NCI-H69 (cell line): ENCODE results near the gene RIPOR3.

Experiments
- DNase-seq: peaks from one replicate; lab custom pipeline; 2025; lab: John Stamatoyannopoulos, UW

RIPOR3 gene, protein sequence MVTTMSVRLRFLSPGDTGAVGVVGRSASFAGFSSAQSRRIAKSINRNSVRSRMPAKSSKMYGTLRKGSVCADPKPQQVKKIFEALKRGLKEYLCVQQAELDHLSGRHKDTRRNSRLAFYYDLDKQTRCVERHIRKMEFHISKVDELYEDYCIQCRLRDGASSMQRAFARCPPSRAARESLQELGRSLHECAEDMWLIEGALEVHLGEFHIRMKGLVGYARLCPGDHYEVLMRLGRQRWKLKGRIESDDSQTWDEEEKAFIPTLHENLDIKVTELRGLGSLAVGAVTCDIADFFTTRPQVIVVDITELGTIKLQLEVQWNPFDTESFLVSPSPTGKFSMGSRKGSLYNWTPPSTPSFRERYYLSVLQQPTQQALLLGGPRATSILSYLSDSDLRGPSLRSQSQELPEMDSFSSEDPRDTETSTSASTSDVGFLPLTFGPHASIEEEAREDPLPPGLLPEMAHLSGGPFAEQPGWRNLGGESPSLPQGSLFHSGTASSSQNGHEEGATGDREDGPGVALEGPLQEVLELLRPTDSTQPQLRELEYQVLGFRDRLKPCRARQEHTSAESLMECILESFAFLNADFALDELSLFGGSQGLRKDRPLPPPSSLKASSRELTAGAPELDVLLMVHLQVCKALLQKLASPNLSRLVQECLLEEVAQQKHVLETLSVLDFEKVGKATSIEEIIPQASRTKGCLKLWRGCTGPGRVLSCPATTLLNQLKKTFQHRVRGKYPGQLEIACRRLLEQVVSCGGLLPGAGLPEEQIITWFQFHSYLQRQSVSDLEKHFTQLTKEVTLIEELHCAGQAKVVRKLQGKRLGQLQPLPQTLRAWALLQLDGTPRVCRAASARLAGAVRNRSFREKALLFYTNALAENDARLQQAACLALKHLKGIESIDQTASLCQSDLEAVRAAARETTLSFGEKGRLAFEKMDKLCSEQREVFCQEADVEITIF

DNA sequence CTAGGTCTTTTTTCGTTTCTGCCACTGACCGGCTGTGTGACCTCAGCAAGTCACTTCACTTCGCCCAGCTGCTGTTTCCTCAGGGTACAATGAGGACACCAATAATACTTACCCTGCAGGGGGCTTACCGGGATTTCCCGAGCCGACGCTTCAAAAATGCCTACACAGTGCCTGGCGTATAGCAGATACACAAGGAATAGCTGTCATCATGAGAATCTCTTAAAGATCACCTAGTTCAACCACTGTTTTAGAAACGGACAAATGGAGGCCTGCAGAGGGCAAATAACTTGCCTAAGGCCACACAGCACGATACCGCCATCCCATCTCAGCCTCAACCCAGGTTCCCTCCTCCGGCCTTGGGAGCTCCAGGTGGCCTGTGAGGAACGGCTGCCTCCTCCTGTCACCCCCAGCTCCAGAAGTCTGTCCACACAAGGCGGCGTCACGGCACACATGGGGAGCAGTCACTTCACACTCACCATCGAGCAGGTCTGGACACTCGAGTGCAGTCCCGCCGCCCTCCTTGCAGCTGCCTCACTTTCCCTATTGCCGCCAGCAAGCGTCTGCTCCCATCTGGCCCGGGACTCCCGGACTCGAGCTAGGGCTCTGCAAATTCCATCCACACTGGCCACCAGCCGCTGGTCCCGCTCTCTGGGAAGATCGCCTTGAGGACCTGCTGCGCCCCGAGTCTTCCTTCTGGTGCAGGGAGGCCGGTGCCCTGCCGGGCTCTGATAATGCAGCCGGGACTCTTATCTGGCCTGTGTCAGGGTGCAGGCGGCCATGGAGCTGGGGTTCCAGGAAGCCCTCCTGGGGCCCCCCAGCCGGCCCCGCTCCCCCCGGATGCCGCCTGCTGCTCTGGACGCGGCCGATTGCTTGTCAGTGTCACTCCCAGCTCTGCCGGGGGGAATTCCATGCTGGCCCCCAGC, at the start of gene RIPOR3:
Gene RIPOR3 (minus strand): TSS at position 893 of the 923 bp plus-strand sequence. CDS start 414 bp downstream, at position 479.
- DNase-seq: peak; percentile 41

DNA sequence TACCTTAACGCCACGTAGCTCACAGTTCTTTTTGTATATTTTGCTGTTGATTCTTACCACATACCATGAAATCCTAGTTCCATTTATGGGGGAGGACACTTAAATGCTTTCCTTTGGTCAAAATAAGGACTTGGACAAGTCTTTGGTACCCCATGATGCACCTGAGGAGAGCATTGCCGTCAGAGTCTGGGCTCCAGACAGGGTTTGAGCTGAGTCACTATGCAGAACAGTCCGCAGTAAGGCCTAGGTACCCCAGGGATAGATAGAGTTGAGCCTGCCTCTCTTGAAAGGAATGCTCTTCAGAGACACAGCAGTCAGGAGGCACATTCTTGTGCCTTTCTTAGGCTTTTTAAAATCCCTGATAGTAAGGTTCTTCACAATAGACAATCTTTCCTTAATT, 46.0 kb upstream of the RIPOR3 start:
- DNase-seq: no peak

DNA sequence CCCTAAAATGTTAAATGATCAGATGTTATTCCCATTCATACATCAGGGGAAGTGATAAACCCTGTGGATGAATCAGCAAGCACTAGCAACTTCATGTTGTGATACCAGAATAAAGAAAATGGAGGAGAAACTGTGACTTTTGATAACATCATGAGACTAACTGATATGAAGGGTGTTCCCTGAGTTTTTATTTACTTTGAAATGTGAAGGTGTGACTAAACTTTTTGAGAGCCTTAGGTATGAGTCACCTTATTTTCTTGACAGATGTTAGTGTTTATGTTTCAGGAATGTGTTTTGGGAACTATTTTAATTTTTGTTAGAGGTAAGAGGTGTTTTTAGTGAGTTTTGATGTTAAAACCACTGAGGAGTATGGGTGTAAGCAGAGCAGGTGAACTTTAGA, 44.5 kb upstream of the RIPOR3 start:
- no peak for DNase-seq

DNA sequence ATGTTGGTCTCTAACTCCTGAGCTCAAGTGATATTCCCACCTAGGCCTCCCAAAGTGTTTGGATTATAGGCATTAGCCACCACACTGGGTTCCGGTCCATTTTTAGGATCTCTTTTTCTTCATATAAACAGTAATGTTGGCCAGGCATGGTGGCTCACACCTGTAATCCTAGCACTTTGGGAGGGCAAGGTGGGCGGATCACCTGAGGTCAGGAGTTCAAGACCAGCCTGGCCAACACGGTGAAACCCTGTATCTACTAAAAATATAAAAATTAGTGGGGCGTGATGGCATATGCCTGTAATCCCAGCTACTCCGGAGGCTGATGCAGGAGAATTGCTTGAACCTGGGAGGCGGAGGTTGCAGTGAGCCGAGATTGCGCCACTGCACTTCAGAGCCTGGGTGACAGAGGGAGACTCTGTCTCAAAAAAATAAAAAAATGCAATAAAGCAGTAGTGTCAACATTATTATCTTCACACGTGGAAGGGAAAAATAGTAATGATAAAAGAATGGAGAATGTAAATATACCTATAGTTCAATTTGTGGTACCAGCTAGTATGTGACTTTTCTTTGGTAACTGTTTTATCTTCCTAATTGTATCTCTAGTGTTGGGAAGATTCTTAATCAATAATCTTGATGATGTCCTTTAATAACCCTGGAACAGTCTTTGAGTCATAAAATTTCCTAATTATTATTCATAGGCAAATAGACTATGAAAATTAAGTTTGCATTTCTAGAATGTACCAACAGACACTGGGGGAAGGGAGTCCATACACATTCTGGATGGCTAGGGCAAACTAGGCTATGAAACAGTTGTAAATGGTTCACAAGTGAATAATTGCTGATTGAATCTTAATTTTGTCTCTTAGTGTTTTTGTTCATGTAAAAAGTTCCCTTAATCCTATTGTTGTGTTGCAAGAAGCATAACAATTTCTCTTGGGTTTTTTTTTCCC, 43.7 kb upstream of the RIPOR3 start:
- no peak for DNase-seq

DNA sequence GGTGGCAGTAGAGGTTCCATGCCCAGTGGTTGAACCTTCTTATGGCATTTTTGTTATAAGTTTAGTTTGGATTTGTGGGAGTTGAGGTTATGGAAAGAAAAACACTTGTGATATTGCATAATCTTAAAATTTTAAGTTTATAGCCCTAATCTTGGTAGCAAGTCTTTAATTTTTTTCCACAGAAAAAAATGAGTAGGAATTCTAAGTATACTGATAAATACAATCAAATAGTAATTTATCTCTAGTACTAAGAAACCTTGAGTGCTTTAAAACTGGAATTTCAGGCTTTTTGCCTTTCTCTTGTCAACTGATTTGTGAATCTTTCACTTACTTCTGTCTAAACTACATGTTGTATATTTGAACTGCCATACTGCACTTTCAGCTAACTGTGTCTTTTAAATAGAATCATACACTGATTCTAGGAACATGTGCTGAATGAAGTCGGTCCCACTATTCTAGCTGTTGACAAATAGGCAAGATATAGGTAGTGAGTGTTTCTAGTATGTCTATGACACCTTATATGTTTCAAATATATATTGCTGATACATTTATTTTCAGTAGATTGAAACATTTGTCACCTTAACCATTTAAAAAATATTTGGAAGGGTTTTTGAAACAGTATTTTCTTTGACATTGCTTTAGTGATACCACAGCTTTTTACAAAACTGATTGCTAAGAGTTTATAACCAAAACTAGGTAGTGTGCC, 42.5 kb upstream of the RIPOR3 start:
- DNase-seq: no peak

DNA sequence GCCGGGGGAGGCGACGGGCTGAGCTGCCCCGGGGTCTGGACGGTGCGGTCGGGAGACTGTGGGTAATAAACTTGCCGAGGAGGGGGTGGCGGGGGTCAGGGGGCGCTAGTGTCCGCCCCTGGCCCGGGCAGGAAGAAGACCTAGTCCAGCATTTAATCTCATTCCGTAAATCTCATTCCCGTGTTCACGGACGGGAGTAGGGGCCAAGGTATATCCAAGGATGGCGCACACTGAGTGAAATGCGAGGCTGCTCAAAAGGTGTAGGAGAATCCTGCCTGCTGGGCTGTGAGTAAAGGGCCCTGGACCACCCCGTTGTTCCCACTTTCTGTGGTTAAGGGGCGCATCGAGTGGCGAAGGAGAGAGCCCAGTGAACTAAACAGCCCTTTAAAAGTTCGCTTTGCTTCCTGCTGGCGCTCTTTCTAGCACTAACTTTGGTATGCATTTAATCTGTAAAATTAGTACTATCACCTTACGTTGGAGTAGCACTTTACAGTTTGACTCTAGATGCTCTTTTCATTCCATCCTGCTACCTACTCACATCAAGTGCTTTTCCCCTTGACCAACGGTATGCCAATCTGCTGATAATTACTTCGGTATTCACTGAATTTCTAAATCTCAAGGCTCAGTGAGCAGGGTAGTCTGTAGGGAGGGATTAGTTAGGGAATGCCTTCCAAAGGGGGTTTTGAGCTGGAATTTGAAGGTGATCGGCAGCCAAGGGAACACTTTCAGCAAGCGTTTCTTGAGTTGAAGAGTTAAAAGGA, 40.8 kb upstream of the RIPOR3 start:
- peak; percentile 43 for DNase-seq

DNA sequence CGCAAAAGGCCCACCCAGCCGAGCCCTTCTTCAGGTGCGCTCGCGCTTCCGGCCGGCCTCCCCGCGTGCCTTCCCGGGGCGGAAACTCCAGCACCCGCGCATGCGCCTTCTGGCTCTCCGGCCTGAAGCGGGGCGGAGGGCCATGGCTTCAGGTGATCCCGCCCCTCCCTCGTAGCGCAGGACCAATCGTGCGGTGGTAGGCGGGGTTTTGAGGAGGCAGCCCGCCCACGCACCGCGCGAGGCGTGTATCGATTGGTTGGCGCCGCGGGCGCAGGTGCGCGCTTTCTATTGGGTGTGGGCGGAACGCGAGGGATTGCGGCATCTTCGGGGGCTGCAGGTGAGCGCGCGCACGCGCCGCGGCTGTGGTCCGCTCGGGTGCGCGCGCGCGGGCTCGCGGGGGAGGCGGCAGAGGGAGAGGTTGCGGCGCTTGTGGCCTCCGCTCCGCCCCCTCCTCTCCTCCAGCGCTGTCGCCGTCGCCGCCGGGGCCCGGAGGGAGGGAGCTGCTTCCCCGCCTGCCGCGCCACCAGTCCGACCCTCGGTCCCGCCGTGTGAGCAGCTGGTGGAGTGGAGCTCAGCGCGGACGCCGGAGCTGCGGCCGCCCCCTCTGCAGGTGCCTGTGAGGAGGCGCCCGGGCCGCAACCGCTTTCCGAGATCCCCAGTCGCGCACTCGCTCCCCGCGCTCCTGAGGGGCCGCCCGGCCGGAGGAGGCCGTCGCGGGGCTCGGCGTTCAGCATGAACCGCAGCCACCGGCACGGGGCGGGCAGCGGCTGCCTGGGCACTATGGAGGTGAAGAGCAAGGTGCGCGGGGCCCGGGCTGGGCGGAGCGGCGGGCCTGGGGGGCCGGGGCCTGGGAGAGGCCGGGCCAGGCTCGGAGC, 40.0 kb upstream of the RIPOR3 start, which contains the start of gene PARD6B:
Gene PARD6B (plus strand): TSS at position 526 of the 875 bp plus-strand sequence. CDS start 207 bp downstream, at position 733.
- peak; percentile 98 for DNase-seq

DNA sequence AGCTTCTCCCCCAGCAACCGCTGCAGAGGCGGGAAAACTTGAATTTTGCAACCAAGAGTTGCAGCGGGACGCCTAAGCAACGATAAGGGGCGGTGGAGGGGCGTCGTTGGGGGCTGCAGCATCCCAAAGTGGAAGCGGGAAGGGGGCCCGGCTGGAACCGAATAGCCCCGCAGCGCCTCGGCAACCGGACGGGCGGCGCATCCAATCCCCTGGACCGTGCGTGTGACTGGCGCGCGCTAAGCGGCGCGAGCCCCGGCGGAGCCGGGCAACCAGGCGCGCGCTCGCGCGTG, 39.4 kb upstream of the RIPOR3 start:
- DNase-seq: no peak

DNA sequence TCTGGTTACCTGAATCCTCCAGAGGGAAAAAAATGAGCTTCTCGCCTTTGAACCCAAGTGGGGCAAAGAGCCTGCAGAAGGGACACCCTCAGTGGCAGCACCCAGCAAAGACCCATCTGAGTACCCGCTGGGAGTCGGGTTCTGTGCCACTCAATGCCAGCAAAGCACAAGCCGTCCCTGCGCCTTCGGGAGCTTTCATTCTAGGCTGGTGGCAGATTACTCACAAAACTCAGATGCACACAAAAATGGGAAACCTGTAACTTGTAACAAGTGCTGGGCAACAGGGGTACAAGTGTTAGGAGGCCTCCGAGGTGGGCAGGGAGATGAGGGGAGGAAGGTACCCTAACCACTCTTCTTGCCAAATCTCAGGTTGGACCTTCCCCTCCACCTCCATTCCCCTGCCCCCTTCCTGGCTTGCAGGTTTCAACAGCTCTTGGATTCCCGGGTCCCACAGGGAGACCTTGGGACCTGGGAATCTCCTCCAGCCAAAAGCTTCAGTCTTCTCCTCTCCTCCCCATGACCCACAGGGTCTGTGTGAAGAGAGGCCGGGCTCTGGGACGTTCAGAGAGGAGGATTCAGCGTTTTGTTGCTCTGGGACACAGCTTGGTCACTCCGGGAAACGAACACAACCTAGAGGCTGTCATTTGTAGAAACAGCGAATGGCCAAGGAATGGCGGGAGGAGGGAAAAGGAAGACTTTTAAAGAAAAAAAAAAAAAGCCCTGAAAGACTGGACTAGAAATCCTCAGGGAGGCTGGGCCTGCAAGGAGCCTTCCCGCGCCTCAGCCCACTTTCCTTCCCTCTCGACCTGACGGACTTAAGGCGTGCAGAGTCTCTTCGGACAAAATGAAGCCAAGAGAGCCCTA, 38.8 kb upstream of the RIPOR3 start:
- peak; percentile 27 for DNase-seq

DNA sequence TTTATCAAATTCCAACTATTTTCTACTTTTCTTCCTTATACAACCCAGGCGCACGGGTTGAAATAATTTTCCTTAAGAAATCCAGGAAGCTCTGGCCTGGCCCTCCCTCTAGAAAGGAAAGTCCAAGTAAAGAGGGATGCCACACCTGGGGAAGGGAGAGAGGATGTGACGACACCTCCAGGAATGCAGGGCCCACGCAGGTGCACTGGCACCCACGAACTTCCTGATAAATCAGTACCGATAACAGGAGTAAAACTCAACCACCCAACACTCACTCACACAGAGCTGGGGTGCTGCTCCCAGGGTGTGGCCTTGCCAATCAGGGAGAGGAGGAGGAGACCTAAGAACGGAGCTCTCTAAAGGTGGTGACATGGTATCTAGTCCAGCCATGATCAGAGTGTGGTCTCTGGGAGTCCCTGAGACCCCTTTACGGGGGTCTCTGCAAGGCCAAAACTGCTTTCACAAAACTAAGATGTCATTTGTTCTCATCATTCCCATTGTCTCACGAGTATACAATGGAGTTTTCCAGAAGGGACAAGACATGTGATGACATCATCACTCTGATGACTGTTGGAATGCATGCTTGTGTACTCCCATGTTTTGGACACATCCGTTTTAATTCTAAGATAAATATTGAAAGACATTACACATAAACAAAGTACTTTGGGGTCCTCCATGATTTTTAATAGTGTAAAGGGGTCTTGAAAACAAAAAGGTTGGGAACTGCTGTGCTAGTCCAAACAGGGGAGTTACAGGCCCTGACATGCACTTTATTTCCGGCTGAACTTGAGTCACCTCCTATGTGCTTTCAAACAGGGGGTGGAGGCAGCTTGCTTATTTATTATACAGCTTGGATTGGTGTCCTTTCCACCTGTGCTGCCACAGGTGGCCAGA, 37.9 kb upstream of the RIPOR3 start:
- DNase-seq: no peak

DNA sequence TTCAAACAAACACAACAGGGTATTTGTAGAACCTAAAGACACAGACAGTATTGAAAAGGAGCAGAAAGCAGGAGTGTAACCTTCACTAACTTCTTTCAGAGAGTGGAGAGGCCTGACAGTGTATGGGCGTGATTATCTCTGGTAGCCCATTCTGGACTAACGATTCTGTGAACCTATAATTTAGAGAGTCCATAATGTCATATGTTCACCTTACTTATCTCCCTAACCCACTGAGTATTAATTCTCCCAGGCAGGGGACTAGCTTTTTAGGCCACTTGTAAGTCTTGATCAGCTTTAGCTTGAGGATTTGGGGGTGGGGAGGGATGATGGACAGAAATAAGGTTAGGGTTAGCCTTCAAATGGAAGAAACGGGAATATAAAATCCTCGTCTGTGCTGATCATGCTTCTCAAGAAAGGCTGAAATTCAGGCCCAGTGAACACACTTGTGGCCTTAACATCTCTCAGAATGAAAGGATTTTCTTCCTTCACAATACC, 37.2 kb upstream of the RIPOR3 start:
- no peak for DNase-seq

DNA sequence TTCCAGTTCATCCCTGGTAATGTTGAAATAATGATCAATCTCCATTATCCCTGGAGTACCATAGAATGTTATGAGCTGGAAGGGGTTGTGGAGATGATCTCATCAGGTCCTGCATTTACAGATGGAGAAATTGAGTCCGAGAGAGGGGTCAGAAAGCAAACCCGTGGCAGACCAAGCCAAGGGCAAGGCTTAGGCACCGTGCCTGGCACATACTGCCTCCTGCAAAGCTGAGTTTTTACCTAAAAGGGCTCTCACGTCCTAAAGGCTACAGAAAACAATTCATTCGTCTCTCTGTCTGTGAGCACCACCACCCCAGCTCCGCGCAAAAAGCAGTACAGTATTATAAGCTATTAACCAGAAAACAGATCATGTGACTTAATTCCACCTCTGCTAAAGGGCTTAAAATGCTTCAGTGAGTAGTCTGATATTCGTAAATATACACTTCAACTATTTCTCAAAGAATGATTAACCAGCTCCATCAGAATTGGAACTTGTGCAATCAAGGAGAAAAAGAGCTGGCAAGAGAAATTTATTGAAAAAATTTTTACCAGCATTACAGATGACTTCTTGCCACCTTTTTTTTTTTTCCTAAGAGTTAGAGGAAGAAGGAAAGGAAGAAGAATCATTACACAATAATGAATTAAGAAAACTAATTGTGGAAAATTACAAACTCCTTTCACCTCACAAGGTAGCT, 36.6 kb upstream of the RIPOR3 start:
- no peak for DNase-seq

DNA sequence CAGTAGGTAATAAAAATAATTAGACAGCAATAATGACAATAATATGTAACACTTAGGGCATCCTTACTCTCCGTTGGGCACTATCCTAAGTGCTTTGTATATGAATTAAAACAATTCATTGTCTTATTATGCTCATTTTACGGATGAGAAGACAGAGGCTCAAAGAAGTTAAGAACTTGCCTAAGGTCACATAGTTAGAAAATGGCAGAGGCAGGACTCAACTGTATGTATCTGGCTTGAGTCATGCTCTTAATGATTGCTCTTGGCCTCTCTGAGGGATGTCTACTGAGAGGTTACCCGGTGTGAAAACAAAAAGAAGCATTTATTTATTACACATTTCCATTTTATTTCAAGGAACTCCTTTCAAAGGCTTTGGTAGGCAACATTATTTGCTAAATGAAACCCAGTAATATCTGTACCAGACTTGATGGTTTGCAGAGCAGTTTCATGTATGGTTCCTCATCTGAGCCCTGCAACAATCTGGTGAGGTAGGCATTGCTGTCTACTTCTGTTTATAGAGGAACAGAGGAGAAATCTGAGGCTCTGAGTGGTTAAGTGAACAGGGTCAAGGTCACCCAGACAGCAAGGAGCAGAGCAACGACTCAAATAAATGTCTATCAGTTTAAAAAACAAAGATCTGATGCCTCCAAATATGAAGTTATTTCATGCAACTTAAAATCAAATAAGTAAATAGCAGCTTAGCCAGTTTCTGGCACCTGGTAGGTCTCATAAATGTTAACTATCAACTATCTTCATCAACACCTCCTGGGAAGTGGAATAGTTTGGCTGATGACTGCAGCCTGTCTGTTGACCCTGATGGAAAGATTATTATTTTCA, 35.8 kb upstream of the RIPOR3 start:
- DNase-seq: no peak

DNA sequence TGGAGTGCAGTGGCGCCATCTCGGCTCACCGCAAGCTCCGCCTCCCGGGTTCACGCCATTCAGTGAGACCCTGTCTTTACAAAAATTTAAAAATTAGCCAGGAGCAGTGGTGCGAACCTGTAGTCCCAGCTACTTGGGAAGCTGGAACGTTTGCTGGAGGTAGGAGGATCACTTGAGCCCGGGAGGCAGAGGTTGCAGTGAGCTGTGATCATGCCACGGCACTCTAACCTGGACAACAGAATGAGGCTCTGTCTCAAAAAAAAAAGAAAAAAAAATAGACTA, 34.3 kb upstream of the RIPOR3 start:
- DNase-seq: no peak
